Measurements from ENCODE around the gene CATSPER4.
"Not testable (repeated sequence)": the region's sequence is repeated elsewhere in the genome, so short reads cannot be mapped to it uniquely, and the experiment has no call there.

The CATSPER4 gene

DNA sequence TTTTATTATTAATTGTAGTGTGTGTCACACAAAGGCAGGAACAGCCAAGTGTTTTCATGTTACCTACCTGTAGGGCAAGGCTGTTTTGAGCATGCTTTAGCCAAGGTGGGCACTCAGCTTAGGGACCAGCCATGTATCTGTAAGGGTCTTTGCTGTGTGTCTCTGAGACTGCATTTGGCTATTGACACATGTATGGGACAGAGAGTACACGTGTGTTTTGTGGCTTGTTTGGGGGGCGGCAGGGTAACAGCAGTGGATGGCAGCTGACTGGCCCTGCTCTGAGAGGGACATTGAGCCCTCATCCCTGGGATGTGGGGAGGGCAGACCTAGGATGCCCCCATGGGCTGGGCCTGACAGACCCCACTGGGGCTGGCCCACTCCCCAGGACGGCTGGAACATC, 6.9 kb downstream of the CATSPER4 start:
- no peak for DNase-seq

DNA sequence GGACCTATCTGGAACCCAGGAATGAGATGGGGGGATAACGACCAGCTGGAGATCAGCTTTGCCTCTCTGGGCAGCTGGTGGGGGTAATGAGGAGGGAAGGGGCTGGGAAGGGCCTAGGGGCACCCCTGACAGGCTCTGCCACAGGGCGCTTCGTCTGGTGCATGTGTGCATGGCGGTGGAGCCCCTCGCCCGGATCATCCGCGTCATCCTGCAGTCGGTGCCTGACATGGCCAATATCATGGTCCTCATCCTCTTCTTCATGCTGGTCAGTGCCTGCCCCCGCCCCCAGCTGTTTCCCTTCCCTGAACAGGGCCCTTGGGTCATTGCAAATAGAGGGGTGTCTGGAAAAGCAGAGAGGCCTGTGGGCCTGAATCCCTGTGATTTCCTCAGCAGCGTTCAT, 7.4 kb downstream of the CATSPER4 start:
- DNase-seq, result no peak

DNA sequence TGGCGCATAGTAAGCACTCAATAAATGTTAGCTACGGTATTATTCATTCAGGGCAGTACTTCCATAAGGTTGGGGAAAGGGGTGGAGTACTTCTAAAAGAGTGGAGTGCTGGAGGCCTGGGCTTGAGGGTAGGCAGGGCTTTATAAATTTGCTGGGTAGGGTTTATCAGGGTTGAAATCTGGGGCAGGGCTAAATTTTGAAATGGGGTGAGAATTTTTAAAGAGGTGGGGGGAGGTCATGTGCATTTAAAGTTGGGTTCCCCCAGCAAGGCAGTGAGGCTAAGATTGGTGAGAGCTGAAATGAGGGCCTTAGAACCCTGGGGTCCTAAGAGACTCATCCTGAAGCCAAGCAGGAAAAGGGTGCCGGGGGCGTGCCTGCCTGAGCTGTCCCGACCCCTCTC, 10.0 kb downstream of the CATSPER4 start:
- DNase-seq, result no peak

DNA sequence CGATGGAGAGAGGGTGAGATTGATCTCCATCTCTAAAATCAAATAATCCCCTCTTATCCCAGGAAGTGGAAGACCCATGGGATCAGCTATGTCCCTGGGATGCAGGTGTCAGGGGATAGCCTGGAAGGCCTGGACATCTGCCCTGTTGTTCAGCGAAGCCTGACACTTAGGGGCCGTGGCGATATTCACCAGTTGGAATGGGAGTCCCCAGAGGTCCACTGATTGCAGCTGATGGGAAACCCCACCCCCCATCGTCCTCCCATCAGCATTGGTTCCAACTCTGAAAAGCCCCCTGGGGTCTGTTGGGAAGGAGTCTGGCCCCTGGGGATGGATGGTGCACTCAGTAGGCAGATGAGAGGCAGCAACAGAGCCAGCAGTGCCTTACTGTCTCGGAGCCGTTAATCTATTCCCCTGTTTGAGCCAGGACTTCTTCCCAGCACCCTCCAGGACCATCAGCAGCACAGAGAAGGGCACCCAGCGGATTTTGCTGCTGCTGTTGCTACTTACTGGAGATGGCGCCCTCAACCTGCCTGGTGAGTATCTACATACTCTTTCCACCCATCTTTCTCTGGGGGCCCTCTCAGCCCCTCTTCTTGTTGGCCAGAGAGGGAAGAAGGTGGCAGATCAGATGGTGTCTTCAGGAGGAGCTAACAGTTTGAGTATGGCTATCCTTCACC, 13.4 kb downstream of the CATSPER4 start:
- DNase-seq, result no peak

DNA sequence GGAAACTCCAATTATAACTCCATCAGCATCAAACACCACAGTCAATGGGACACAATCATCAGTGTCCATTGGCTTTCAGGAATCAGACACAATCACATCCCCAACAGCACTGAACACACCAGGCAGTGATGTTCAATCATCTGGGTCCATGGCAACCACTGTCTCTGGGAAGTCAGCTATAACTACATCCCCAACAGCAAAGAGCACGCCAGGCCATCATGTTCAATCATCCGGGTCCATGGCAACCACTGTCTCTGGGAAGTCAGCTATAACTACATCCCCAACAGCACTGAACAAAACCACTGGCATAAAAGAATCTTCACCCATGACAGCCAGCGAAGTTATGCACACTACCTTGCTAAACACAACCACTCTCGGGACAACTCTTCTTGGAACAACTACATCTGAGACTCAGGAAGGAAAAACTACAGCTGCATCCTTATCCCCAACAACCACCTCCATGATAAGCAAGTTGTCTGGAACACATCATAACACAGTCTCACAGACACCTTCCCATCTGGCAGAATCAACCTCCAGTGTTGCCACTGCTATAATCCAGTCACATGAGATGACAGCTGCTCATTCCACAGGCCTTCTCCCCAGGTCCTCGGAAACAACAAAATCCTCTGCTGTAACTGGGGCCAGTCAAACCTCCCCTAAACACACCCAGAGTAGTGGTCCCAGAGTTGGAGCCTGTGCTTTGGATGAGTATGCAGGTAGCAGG, 19.9 kb downstream of the CATSPER4 start:
- DNase-seq, result no peak

DNA sequence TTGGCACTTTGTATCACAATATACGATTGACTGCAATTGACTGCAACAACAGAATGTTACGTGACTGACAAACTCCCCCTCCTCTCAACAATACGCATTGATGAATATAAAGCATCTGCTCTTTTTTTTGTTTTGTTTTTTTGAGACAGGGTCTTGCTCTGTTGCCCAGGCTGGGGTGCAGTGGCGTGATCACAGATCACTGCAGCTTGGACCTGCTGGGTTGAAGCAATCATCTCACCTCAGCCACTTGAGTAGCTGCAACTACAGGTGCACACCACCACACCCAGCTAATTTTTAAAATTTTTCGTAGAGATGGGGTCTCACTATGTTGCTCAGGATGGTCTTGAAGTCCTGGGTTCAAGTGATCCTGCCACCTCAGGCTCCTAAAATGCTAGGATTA, 22.3 kb downstream of the CATSPER4 start:
- DNase-seq, result no peak

DNA sequence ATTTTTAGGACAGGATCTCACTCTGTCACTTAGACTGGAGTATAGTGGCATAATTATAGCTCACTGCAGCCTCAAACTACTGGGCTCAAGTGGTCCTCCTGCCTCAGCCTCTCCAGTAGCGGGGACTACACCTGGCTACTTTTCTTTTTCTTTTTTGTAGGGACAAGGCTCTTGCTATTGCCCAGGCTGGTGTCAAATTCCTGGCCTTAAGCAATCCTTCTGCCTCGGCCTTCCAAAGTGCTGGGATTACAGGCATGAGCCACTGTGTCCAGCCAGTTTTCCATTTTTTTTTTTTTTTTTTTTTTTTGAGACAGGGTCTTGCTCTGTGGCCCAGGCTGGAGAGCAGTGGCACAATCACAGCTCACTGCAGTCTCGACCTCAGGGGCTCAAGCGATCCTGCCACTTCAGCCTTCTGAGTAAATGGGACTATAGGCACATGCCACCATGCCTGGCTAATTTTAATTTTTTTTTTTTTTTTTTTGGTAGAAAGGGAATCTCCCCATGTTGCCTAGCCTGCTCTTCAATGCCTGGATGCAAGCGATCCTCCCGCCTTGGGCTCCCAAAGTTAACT, 23.0 kb downstream of the CATSPER4 start:
- no peak for DNase-seq

DNA sequence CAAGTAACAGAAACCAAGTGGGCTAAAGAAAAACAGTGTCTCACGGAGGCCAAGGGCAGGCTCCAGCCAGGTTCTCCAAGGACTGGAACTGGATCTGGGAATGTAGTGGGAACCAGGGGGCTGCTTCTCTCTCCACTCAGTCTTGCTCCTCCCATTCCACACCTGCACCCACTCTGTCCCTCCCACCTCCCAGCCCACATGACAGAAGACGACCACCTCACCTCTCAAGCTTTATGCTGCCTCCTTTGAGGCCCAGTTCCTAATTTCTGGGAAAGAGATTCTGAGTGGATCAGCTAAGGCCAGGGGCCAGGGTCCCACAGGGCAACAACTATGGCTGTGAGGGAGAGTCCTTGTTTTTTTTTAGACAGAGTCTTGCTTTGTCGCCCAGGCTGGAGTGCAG, 24.8 kb downstream of the CATSPER4 start:
- DNase-seq, result no peak

DNA sequence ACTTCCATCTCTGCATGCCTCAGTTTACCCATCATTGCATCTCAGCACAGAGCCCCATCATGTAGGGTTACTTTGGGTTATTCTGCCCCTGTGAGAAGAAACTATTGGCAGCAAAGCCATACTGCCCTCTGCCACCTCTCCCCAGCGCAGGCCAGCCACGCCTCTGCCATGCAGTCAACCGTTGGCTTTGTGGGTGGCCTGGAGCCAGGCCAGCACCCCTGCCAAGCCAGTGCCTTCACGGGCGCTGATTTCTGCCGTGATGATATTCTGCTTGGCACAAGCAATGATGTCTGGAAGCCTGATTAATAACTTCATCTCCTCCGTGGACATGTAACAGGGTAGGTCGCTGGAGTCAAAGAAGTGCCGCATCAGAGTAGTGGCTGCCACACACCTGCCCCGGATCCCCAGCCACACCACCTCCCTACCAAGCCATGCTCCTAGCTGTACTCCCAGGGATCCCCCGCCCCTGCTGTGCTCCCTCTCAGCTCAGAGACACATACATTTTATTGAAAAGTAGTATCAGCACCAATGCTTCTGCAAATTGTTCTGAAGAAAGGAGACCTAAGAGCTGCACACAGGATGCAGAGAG, 28.6 kb downstream of the CATSPER4 start:
- no peak for DNase-seq

DNA sequence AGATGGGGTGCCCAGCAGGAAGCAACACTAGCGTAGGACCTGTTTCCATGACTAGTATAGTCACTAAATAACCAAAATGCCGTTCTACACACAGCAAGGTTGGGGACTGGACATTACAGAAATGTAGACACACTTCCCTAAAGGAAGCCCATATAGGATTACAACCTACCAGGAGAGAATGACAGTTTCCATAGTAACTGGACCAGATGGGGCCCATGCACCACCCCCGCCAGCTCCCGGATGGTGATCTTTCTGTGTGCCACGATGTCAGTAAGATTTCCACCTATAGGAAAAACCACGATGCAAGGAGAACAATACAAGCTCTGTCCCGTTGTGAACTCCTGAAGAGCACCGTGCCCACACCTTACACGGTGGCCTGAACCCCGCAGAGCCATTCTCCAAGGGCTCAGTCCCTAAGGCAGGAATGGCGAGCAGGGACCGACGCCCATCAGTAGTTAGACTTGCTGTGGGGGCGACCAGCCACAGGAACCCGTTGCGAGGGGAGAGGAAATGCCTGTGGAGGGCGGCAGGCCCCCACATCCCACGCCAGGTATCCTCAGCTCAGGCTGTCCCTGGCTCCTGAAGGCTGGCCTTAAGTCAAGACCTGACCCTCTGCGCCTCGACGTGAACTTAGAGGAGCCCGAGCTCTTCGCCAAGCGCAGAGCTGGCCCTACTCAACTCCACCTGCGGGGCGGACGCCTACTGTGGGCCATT, 30.0 kb downstream of the CATSPER4 start:
- DNase-seq, result no peak

DNA sequence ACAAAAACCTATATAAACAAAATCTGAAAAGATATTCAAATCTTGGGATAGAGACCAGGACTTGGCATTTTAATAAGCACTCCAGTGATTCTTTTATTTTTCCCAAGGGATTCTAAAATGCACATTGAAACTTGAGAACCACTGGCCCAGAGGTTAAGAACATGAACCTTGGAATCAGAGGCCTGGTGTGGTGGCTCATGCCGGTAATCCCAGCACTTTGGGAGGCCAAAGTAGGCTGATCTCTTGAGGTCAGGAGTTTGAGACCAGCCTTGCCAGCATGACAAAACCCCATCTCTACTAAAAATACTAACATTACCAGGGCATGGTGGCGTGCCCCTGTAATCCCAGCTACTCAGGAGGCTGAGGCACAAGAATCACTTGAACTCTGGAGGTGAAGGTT, 30.7 kb downstream of the CATSPER4 start:
- DNase-seq, result no peak

DNA sequence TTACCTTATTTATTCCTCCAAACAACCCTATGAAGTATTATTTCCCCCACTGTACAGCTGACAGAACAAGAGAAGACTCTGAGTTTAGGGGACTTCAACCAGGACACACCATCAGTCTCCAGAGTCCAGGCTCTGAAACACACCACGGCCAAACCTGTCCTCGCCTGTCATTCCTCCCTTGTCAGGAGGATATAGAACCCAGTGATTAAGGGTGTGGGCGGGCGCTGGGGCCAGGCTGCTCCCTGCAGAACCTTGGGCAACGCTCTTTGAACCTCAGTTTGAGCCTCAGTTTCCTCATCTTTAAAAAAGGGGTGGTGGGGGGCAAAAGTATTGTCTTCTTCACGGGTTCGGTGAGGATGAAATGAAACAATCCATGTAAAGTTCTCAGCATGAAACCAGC, 34.2 kb downstream of the CATSPER4 start:
- DNase-seq, result no peak

DNA sequence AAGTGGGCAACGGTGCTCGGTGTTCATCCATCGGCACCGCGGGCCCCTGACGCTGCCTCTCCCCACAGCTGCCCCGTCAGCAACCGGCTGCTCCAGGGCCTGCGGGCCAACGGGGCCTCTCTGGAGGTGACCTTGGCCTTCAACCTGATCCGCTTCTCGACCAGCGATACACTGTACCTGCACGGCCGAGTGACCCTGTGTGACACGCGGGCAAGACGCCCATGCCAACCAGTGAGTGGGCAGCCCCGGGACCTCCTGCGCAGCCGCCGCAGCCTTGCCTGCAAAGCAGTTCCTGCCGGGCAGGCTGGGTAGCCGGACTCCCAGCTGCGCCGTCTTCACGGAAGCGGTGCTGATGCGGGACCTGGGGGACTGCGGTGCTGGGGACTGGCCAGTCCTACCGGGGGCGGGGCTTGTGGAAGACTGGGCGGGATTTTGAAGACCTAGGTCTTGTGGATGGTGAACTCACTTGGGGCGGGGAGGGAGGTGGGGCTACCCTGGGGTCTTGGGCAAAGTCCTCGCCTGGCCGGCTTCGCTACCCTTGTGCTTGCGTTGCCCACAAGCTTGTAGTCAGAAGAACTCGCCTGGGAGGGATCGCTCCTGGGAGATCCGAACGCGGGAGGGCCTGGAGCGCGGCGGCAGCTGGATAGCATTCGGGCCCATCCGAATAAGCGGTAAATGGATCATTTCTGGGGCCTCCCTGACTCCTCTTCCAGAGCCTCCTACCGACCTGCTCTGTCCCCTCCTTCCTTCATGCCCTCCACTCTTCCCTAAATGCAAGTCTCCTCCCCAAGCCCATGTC, 34.8 kb downstream of the CATSPER4 start:
- peak; percentile 27 to 48 for DNase-seq

DNA sequence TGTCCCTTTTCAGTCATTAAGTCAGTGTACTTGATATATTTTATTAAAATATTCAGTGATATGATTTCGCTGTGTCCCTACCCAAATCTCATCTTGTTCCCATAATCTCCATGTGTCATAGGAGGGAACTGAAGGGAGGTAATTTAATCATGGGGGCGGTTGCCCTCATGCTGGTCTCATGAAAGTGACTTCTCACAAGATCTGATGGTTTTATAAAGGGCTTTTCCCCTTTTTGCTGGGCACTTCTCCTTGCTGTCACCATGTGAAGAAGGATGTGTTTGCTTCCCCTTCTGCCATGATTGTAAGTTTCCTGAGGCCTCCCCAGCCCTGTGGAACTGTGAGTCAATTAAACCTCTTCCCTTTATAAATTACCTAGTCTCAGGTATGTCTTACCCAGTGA, 40.3 kb downstream of the CATSPER4 start:
- DNase-seq, result not testable (repeated sequence)

DNA sequence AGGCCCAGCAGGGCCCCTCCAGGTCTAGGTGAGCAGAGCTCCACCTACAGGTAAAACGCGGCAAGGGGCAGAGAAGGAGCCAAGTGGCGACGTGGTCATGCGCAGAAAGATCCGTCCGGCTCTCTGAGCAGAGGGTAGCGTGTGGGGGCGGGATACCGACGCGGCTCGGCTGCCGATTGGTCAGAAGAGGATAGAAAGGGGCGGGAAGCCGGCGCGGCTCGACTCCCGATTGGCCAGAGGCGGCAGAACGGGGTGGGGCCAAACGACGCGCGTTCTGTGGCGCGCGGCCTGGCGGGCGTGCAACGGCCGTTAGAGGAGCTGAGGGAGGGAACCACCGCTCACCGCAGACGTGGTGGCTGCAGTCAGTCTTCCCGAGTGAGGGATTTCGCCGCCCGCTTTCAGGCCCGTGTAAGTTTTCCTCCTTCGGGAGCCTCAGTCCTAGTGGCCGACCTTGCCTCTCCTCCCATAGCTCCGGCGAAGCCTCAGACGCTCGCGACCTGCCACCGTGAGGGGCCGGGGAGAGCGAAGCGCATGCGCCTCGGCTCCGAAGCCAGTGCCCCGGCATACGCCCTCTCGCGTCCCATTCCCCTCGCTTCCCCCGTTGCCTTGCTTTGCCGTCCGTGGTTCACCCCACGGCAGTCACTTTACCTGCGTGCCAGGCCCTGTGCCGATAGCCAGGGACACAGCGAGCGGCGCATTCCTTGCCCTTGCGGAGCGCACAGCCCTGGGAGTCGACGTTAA, 43.7 kb downstream of the CATSPER4 start, which contains the start of gene CEP85:
TSS of gene CEP85 (plus strand) at position 298 of the 741 bp plus-strand sequence. CDS start 5,584 bp downstream, outside the sequence.
- peak; percentile 97 to 98 for DNase-seq

DNA sequence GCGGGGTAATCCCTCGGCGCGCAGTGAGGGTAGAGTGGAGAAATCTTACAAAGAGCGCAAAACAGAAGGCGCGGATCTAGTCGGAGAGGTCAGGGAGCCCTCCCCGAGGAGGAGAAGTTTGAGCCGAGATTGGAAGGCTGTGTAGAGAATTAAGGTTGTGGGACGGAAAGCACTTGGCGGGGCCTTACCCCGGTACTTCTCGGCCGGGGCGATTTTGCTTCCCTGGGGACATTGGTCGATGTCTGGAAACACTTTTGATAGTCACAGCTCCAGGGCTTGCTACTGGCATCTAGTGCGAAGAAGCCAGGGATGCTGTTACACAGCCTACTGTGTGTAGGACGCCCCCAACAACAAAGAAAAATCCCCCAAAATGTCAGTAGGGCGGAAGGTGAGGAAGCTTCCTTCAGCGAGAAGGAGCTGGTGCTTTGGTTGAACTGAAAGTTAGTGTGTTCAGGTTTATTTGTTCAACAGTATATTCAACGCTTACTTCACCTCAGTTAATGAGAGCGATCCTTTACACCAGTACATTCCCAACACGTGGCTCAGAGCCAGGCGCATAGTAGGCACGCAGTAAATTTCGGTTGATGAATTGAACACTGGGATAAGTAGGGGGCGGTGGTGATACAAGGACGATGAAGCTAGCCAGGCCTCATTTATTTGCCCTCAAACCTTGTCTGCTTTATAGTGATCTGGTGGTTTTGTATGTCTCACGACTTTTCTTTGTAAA, 44.4 kb downstream of the CATSPER4 start:
- DNase-seq, result peak in 1 of 2 experiments; percentile 2

DNA sequence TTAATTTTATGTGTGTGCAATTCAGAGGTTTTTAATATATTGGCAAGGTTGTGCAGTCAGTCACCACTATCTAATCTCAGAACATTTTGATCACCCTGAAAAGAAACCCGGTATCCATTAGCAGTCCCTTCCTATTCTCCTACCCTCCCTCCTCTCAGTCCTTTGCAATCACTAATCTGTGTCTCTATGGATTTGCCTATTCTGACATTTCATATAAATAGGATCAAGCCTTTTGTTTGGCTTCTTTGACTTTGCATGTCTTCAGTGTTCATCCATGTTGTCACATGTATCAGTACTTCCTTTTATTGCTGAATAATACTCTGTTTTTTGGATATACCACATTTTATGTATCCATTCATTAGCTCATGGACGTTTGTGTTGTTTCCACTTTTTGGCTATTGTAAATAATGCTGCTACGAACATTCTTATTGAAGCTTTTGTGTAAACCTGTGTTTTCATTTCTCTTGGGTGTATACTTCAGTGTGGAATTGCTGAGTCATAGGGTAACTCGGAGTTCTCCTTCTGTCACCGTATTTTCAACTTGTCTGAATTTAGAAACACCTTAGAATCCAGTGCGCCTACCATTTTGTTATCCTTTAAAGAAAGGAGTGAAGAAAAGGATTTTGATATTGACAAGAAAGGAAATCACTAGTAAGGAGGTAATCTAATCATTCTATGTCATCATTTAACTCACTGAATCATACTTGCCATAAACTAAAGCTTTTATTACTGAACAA, 47.0 kb downstream of the CATSPER4 start:
- DNase-seq, result no peak

DNA sequence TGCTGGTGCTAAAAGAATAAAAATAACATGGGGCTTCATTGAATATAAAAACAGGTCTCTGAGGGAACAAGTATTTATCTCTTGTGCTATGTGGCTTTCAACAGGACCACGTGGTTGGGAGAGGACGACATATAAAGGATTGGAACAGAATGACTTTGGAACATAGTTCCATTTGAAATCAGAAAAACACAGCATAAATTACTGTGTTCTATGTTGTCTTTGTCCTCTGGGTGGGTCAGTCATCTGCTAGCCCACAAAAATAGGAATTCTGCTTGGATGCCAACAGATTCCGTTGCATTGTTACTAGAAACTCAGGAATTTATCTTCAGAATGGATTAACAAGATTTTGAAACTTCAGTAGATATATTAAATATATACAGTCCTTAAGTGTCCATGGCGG, 49.5 kb downstream of the CATSPER4 start:
- no peak for DNase-seq

Measured in stimulated activated CD4-positive, alpha-beta T cell treated with anti-CD3 and anti-CD28 coated beads, Interleukin-4, amount 100 ng/mL, for 4 hours (primary cell).